K562 (cell line): ENCODE results near the gene POR. TPM values are rescaled to one million over a fixed set of nuclear protein-coding genes. Genes with fewer than 3 reads are reported as not detected.

Experiments
- ATAC-seq: fragments of 200-7000 bp; cut with Tn5 transposase; 3 replicates; pipeline ENCODE4 v1.9.1; 2020; ENCODE audit warnings: moderate library complexity
- BruUV-seq: library from RNA; stranded (reverse); fragments of 400-500 nt; replicated peaks from 2 replicates; lab custom pipeline; 2021; lab: Mats Ljungman, UMichigan
- CTCF ChIA-PET: fragments of 300-600 bp; formaldehyde crosslinking; extraction: SDS; loops from one replicate; lab custom pipeline; 2021; ENCODE audit warnings: low intra/inter-chr PET ratio; lab: Yijun Ruan, JAX
- POLR2A ChIA-PET: fragments of 300-600, 350-650 bp; sonication (Branson Sonifier 250); formaldehyde crosslinking; extraction: SDS; loops from one replicate; lab custom pipeline; 2021; ENCODE audit warnings: antibody characterized with exemption, inconsistent platforms; lab: Yijun Ruan, JAX
- DNase-seq, 4 experiments: peaks; one replicate each; pipeline versions ENCODE4 v3.0.0 to v3.0.0-alpha.2; 2011 to 2018; ENCODE audit warnings: low spot score in 3 of 4, mixed read lengths in 3 of 4; ENCODE audit errors: extremely low read depth in 1 of 4
- FAIRE-seq: peaks from 2 replicates; lab custom pipeline; 2011; peaks lifted over from hg19 to GRCh38; lab: Jason Lieb, UNC
- H2AFZ ChIP-seq: 2 replicates; pipeline ENCODE4 v1.6.0; 2011; ENCODE audit warnings: low read depth, low read length, control low read depth, inconsistent platforms
- H3K27ac ChIP-seq: fragments of 200-600 bp; 3 replicates; pipeline ENCODE4 v1.8.0; 2011; ENCODE audit warnings: low read depth, mild to moderate bottlenecking, control low read depth, inconsistent platforms, low read length, moderate library complexity, mixed read lengths; ENCODE audit errors: extremely low read depth
- H3K27me3 ChIP-seq, 2 experiments: fragments of 300-600 bp in 1 of 2; 2 replicates in 1 of 2; 3 replicates in 1 of 2; pipeline versions ENCODE4 v1.6.0 to v1.8.0; 2011; ENCODE audit warnings: inconsistent platforms in 2 of 2, low read length in 2 of 2, mild to moderate bottlenecking in 1 of 2, mixed read lengths in 1 of 2, moderate library complexity in 1 of 2; ENCODE audit not compliant: control insufficient read depth in 2 of 2, insufficient read depth in 2 of 2
- H3K36me3 ChIP-seq: fragments of 300-600 bp; 3 replicates; pipeline ENCODE4 v1.8.0; 2011; ENCODE audit warnings: mild to moderate bottlenecking, low read length, inconsistent platforms; ENCODE audit not compliant: control insufficient read depth, insufficient read depth
- H3K4me1 ChIP-seq, 2 experiments: fragments of 200-600 bp in 1 of 2; replicated peaks in 1 of 2; 2 replicates in 1 of 2; 3 replicates in 1 of 2; pipeline versions ENCODE4 v1.5.1 to v1.8.0; 2011; ENCODE audit warnings: inconsistent platforms in 2 of 2, low read length in 2 of 2, mild to moderate bottlenecking in 1 of 2, mixed read lengths in 1 of 2, moderate library complexity in 1 of 2; ENCODE audit not compliant: control insufficient read depth in 2 of 2, insufficient read depth in 2 of 2
- H3K4me2 ChIP-seq: 2 replicates; pipeline ENCODE4 v1.6.1; 2011; ENCODE audit warnings: low read length, control low read depth, inconsistent platforms, mixed read lengths; ENCODE audit not compliant: insufficient read depth
- H3K4me3 ChIP-seq: fragments of 200-600 bp; sonication (generic), shearing (Covaris generic); 2 replicates; pipeline ENCODE4 v1.5.1; 2016; ENCODE audit warnings: control low read depth, inconsistent platforms
- H3K79me2 ChIP-seq: fragments of 200-600 bp; 3 replicates; pipeline ENCODE4 v1.8.0; 2011; ENCODE audit warnings: low read length, inconsistent platforms; ENCODE audit not compliant: control insufficient read depth, insufficient read depth
- H3K9ac ChIP-seq, 2 experiments: 2 replicates each; pipeline versions ENCODE4 v1.6.0 to v1.6.1; 2011; ENCODE audit warnings: low read depth in 2 of 2, low read length in 2 of 2, control low read depth in 1 of 2, inconsistent platforms in 1 of 2, mild to moderate bottlenecking in 1 of 2, mixed read lengths in 1 of 2; ENCODE audit not compliant: insufficient read depth in 1 of 2
- H3K9me1 ChIP-seq: one replicate; pipeline ENCODE4 v1.6.0; 2011; ENCODE audit warnings: inconsistent platforms, mild to moderate bottlenecking, low read length, moderate library complexity; ENCODE audit not compliant: control insufficient read depth, insufficient read depth
- H3K9me3 ChIP-seq: replicated peaks from 2 replicates; pipeline ENCODE4 v1.5.1; 2011; ENCODE audit warnings: low read depth, low read length, inconsistent platforms; ENCODE audit not compliant: control insufficient read depth, insufficient read depth
- H4K20me1 ChIP-seq: replicated peaks from 2 replicates; pipeline ENCODE4 v1.6.1; 2011; ENCODE audit warnings: low read length, inconsistent platforms, mixed read lengths; ENCODE audit not compliant: control insufficient read depth, insufficient read depth
- ESRRA ChIP-seq: fragments of 450-650 bp; IDR thresholded peaks from 2 replicates; pipeline ENCODE4 v1.6.1; 2014; ENCODE audit warnings: low read depth, mild to moderate bottlenecking, moderate library complexity, borderline replicate concordance
- ETV6 ChIP-seq, 3 experiments: fragments of 150-350 bp in 1 of 3; sonication (generic) in 1 of 3; formaldehyde crosslinking in 1 of 3; IDR thresholded peaks; 2 replicates each; pipeline versions ENCODE4 v1.6.1 to v1.8.0; 2014 to 2022; ENCODE audit warnings: borderline replicate concordance in 2 of 3, low read depth in 2 of 3, antibody characterized with exemption in 1 of 3, low read length in 1 of 3, mild to moderate bottlenecking in 1 of 3, missing genetic modification reagents in 1 of 3
- MAFK ChIP-seq: IDR thresholded peaks from 2 replicates; pipeline ENCODE4 v1.6.1; 2011; ENCODE audit warnings: low read length, improper control_type of control experiment
- NBN ChIP-seq: fragments of 450-650 bp; IDR thresholded peaks from 2 replicates; pipeline ENCODE4 v1.6.1; 2016; ENCODE audit warnings: low read depth, mild to moderate bottlenecking
- NEUROD1 ChIP-seq: fragments of 150-350 bp; IDR thresholded peaks from 2 replicates; pipeline ENCODE4 v1.6.1; 2014; ENCODE audit warnings: borderline replicate concordance, low read length, low read depth; ENCODE audit not compliant: partially characterized antibody
- SOX6 ChIP-seq: fragments of 450-650 bp; IDR thresholded peaks from 2 replicates; pipeline ENCODE4 v1.6.1; 2014; ENCODE audit warnings: mild to moderate bottlenecking
- TARDBP ChIP-seq: fragments of 450-650 bp; IDR thresholded peaks from 2 replicates; pipeline ENCODE4 v1.6.1; 2016
- TCF7 ChIP-seq: sonication (generic); IDR thresholded peaks from 2 replicates; pipeline ENCODE4 v1.6.1; 2016; ENCODE audit warnings: antibody characterized with exemption, borderline replicate concordance
- ZFP30 ChIP-seq: fragments of 250-450 bp; sonication (Bioruptor Pico); IDR thresholded peaks from 2 replicates; pipeline ENCODE4 v1.8.0; 2022; ENCODE audit warnings: moderate library complexity, mild to moderate bottlenecking, inconsistent platforms, borderline replicate concordance
- WGBS: fragments of 100-300 bp; shearing (Covaris generic); methylation state at CpG from one replicate; pipeline ENCODE4 v1.1.6; 2016; ENCODE audit warnings: low coverage, mixed read lengths; ENCODE audit not compliant: insufficient coverage; ENCODE audit errors: missing lambda C conversion rate; 5-methylcytosine and 5-hydroxymethylcytosine counted together
- in situ Hi-C: fragments of 300-500 bp; cut with MboI; formaldehyde crosslinking; loops from 4 replicates; pipeline ENCODE4 v1.15.0; 2018; ENCODE audit warnings: inconsistent platforms, mixed read lengths
- intact Hi-C: fragments of 100-400 bp; cut with micrococcal nuclease; formaldehyde crosslinking; loops from 2 replicates; pipeline ENCODE4 v1.14.2; 2022
- polyA plus RNA-seq, 8 experiments: library from polyadenylated mRNA; depleted of rRNA in 4 of 8; stranded (reverse) in 5 of 8; unstranded in 3 of 8; fragments of >200 nt; fragmentation: Nextera tagmentation in 2 of 8; fragmentation: Illumina TruSeq in 1 of 8; extraction: Ambion mirVana in 2 of 8; extraction: Trizol in 1 of 8; gene quantifications; 2 replicates each; pipeline versions ENCODE4 v1.2.1 to v1.2.3, GENCODE V29; 2011 to 2014; ENCODE audit warnings: inconsistent platforms in 1 of 8, missing spikeins in 1 of 8
- total RNA-seq, 7 experiments: library from RNA; depleted of rRNA in 6 of 7; stranded (reverse); fragments of >200 nt in 6 of 7; fragmentation: Illumina TruSeq in 2 of 7; extraction: Trizol in 2 of 7; gene quantifications; 2 replicates each; pipeline versions ENCODE4 v1.2.1 to v1.2.3, GENCODE V29; 2011 to 2021; ENCODE audit warnings: low replicate concordance in 1 of 7
- TF ChIP-seq, protein P1 (sequence below): fragments of 250-450 bp; sonication (Bioruptor Pico); IDR thresholded peaks from 2 replicates; pipeline ENCODE4 v1.8.0; 2021; ENCODE audit warnings: moderate library complexity, mild to moderate bottlenecking, inconsistent platforms
- TF ChIP-seq, protein P2 (sequence below): fragments of 200-800 bp; sonication (Bioruptor generic); IDR thresholded peaks from 2 replicates; pipeline ENCODE4 v1.6.1; 2016; ENCODE audit warnings: missing genetic modification characterization, missing compliant biosample characterization
- TF ChIP-seq, protein P3 (sequence below): fragments of 250-450 bp; sonication (Bioruptor Pico); IDR thresholded peaks from 2 replicates; pipeline ENCODE4 v1.4.0; 2020

POR gene
- total and polyA plus RNA-seq, 9 of the 15 experiments (the other 6 are each of a cell fraction or from before 2014, with no cell fraction given), result 4.7 to 142 (median 40.8) TPM

GRCh38 chr7:75969182-75969581 lies 54.2 kb downstream of the POR start:
- no TSS peak for BruUV-seq
- Histone ChIP-seq H3K27ac (no peak overlapping the region), H3K9me3 (no peaks in the 10 kb centered on the region), H4K20me1 (no peaks in the 10 kb centered on the region), H3K4me2 (no peak overlapping the region), H3K27me3 (no peaks in the 10 kb centered on the region)
- POLR2A ChIA-PET, result interaction anchor here (1.1 kb wide), 1 partner anchor 20 kb away, joined by 3 read pairs; no protein-coding TSS in a partner anchor
- intact Hi-C loops, result no loop called here
- CTCF ChIA-PET, result no interaction called here
- WGBS, result 90% methylated on average over 13 of the region's 13 CpGs
- DNase-seq, result no peak
- no peak for ATAC-seq
- TF ChIP-seq ESRRA, result no peak
- TF ChIP-seq, protein P1, sequence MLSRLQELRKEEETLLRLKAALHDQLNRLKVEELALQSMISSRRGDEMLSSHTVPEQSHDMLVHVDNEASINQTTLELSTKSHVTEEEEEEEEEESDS (CRISPR knock-in tag), result no peak
- no peak for TF ChIP-seq TCF7
- TF ChIP-seq, protein P2, sequence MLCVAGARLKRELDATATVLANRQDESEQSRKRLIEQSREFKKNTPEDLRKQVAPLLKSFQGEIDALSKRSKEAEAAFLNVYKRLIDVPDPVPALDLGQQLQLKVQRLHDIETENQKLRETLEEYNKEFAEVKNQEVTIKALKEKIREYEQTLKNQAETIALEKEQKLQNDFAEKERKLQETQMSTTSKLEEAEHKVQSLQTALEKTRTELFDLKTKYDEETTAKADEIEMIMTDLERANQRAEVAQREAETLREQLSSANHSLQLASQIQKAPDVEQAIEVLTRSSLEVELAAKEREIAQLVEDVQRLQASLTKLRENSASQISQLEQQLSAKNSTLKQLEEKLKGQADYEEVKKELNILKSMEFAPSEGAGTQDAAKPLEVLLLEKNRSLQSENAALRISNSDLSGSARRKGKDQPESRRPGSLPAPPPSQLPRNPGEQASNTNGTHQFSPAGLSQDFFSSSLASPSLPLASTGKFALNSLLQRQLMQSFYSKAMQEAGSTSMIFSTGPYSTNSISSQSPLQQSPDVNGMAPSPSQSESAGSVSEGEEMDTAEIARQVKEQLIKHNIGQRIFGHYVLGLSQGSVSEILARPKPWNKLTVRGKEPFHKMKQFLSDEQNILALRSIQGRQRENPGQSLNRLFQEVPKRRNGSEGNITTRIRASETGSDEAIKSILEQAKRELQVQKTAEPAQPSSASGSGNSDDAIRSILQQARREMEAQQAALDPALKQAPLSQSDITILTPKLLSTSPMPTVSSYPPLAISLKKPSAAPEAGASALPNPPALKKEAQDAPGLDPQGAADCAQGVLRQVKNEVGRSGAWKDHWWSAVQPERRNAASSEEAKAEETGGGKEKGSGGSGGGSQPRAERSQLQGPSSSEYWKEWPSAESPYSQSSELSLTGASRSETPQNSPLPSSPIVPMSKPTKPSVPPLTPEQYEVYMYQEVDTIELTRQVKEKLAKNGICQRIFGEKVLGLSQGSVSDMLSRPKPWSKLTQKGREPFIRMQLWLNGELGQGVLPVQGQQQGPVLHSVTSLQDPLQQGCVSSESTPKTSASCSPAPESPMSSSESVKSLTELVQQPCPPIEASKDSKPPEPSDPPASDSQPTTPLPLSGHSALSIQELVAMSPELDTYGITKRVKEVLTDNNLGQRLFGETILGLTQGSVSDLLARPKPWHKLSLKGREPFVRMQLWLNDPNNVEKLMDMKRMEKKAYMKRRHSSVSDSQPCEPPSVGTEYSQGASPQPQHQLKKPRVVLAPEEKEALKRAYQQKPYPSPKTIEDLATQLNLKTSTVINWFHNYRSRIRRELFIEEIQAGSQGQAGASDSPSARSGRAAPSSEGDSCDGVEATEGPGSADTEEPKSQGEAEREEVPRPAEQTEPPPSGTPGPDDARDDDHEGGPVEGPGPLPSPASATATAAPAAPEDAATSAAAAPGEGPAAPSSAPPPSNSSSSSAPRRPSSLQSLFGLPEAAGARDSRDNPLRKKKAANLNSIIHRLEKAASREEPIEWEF (CRISPR knock-in tag), result no peak
- TF ChIP-seq SOX6, result no peak
- no peak for TF ChIP-seq NEUROD1
- TF ChIP-seq, protein P3, sequence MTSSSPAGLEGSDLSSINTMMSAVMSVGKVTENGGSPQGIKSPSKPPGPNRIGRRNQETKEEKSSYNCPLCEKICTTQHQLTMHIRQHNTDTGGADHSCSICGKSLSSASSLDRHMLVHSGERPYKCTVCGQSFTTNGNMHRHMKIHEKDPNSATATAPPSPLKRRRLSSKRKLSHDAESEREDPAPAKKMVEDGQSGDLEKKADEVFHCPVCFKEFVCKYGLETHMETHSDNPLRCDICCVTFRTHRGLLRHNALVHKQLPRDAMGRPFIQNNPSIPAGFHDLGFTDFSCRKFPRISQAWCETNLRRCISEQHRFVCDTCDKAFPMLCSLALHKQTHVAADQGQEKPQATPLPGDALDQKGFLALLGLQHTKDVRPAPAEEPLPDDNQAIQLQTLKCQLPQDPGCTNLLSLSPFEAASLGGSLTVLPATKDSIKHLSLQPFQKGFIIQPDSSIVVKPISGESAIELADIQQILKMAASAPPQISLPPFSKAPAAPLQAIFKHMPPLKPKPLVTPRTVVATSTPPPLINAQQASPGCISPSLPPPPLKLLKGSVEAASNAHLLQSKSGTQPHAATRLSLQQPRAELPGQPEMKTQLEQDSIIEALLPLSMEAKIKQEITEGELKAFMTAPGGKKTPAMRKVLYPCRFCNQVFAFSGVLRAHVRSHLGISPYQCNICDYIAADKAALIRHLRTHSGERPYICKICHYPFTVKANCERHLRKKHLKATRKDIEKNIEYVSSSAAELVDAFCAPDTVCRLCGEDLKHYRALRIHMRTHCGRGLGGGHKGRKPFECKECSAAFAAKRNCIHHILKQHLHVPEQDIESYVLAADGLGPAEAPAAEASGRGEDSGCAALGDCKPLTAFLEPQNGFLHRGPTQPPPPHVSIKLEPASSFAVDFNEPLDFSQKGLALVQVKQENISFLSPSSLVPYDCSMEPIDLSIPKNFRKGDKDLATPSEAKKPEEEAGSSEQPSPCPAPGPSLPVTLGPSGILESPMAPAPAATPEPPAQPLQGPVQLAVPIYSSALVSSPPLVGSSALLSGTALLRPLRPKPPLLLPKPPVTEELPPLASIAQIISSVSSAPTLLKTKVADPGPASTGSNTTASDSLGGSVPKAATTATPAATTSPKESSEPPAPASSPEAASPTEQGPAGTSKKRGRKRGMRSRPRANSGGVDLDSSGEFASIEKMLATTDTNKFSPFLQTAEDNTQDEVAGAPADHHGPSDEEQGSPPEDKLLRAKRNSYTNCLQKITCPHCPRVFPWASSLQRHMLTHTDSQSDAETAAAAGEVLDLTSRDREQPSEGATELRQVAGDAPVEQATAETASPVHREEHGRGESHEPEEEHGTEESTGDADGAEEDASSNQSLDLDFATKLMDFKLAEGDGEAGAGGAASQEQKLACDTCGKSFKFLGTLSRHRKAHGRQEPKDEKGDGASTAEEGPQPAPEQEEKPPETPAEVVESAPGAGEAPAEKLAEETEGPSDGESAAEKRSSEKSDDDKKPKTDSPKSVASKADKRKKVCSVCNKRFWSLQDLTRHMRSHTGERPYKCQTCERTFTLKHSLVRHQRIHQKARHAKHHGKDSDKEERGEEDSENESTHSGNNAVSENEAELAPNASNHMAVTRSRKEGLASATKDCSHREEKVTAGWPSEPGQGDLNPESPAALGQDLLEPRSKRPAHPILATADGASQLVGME (CRISPR knock-in tag), result no peak
- TF ChIP-seq ETV6 (IDR thresholded peaks at IDR 0.05; ENCODE audit: borderline replicate concordance in 1 of 2, low read depth in 2 of 2, low read length in 1 of 2), result no peak
- TF ChIP-seq ETV6 (CRISPR knock-in tag; IDR thresholded peaks at IDR 0.05; ENCODE audit: borderline replicate concordance), result no peak
- no peak for TF ChIP-seq TARDBP
- TF ChIP-seq MAFK, result no peak
- TF ChIP-seq NBN, result no peak
- no peak for TF ChIP-seq ZFP30 (CRISPR knock-in tag)
- TF ChIP-seq, all 486 proteins: peak for 0
- in situ Hi-C loops, result no loop called here
- Histone ChIP-seq H3K4me3 (no peak overlapping the region), H3K9ac (no peak overlapping the region; a peak in 1 of 4 replicates), H3K79me2 (no peaks in the 10 kb centered on the region), H3K9me1 (peaks cover 2% of the 10 kb centered on the region), H3K36me3 (peaks cover 45% of the 10 kb centered on the region; the same call in 2 of the 3 replicates), H2AFZ (no peak overlapping the region), H3K4me1 (peaks cover 8 to 36% of the 10 kb centered on the region in 2 experiments; a peak in 3 of 5 replicates)
- FAIRE-seq, result no peak
